NOMO-1 treated with dmso at 0.1 percent for 144 hours (cell line): ENCODE results near the gene RPL15.
A peak's percentile ranks its signal among the peaks of the same experiment; 100 is the strongest.
"Not testable (repeated sequence)": the region's sequence is repeated elsewhere in the genome, so short reads cannot be mapped to it uniquely, and the experiment has no call there.

ENCODE experiments used
- DNase-seq: peaks from one replicate; lab custom pipeline; 2025; ENCODE audit not compliant: unreplicated experiment; lab: John Stamatoyannopoulos, UW

Gene RPL15

DNA sequence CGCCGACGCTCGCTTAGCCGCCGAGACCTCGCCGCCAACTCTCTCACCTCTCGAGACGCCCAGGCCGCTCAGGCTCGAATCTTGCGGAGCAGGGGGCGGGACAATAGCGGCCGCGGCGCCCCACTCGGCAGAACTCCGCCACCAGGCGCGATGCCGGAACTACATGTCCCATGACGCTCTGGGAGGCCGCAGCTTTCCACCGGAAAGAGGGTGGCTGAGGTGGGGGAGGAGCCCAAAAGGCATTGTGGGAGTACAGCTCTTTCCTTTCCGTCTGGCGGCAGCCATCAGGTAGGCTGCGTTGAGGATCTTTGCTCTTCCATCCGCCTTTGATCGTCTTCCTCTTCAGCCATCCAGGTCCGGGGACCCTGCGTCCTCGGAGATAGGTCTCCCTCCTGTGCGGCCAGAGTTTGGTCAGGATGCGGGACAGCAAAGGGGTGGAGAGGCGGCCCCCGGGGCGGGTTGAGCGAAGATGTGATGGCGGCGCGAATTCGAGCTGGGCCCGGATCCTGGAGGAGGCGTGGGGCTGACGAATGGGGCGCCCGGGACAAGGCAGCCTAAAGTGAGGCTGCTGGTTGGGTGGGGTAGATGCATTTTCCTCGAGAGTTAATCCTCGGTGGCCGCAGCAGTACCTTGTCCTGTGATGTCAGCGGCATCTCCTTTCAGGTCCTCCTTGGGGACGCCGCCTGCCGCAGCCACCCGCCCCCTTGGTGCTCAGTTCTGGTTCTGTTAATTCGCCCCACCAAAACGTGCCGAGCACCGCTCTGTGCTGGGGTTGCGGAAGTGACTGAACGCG, at the start of gene RPL15, which contains the start of gene NKIRAS1:
TSS of gene RPL15 (plus strand) at position 247 of the 793 bp plus-strand sequence. CDS start 728 bp downstream, outside the sequence.
TSS of gene NKIRAS1 (minus strand) at position 105 of the 793 bp plus-strand sequence. CDS start 6,086 bp downstream, outside the sequence.
- peak; percentile 98 for DNase-seq

DNA sequence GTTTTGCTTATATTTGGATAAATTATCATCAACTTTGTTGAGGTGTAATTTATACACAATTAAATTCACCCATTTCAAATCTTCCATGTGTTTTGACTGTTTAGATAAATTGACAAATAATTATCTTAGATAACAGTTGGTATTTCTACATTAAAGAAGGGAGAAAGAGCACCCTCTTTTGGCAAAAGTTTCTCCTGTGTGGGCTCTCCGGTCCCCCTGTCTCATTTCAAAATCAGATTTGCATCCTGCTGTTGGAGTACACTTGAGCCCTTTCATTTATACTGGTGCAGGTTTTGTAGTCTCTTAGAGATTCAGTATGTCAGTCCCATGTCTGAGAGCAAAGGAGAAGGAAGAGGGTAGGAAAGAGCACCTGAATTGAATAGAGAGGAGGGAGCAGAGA, 49.5 kb upstream of the RPL15 start:
- DNase-seq: no peak

- no peak for DNase-seq
Measured at GRCh38 chr3:23867838-23868237, 49.1 kb upstream of the RPL15 start.

DNA sequence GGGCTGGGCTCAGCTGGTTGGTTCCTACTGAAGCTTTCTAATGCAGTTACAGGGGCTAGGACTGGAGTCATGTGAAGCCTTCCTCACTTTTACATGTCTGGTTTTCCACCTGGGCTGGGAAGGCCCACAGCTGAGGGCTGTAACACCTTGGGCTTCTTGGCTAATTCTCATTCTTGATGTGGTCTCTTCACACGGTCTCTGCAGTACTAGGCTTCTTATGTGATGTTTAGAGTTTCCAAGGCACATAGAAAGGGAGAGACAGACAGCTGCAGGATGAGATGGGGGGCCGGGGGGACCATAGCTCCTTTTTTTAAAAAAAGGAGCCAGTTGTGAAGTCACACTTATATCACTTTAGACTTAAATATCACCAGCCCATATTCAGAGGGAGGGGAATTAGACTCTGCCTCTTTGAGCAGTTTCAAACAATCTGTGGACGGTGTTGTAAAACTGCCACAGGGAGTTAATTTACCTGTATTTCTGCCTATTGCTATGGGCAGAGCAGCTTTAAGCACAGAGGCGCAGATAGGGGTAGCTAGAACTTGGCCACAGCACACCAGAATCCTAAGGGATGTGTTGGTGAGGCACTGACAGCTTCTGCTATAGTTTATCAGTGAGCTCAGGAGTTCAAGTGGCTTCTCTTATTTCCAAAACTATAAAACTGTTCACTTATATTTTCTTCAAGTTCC, 46.8 kb upstream of the RPL15 start:
- no peak for DNase-seq

DNA sequence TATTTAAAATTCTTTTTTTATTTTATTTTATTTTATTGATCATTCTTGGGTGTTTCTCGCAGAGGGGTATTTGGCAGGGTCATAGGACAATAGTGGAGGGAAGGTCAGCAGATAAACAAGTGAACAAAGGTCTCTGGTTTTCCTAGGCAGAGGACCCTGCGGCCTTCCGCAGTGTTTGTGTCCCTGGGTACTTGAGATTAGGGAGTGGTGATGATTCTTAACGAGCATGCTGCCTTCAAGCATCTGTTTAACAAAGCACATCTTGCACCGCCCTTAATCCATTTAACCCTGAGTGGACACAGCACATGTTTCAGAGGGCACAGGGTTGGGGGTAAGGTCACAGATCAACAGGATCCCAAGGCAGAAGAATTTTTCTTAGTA, 46.3 kb upstream of the RPL15 start:
- not testable (repeated sequence) for DNase-seq

- DNase-seq: not testable (repeated sequence)
Measured at GRCh38 chr3:23871361-23871760, 45.6 kb upstream of the RPL15 start.

DNA sequence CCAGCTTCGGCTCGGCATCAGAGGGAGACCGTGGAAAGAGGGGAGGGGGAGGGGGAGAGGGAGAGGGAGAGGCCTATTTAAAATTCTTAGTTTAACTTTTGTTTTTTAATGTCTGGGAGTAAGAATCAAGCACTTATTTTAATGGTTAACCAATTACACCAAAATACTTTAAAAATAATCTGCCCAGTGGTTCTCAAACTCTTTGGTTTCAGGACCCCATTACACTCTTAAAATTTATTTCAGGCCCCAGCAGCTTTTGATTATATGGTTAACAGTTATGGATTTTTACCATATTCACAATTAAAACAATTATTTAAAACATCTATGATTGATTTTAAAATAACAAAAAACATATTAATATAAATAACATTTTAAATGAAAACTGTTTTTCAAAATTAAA, 44.6 kb upstream of the RPL15 start:
- DNase-seq: no peak

DNA sequence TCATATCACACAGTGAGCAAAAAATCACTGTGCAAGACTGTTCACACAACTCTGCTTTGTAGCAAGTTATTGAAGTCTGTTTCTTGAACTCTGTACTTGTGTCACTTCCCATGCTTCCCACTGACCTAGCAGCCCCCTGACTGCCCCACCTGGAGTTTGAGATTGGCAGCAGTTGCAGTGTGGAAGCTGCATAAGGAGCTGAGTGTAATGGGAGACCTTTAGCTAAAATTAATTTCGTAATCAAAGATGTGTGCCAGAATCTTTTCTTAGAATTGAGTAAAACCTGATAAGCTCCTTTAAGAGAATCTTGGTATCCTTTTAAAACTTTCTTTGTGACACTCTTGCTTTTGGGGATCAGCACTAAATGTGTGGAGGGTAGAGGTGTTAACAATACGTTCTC, 43.0 kb upstream of the RPL15 start:
- no peak for DNase-seq

DNA sequence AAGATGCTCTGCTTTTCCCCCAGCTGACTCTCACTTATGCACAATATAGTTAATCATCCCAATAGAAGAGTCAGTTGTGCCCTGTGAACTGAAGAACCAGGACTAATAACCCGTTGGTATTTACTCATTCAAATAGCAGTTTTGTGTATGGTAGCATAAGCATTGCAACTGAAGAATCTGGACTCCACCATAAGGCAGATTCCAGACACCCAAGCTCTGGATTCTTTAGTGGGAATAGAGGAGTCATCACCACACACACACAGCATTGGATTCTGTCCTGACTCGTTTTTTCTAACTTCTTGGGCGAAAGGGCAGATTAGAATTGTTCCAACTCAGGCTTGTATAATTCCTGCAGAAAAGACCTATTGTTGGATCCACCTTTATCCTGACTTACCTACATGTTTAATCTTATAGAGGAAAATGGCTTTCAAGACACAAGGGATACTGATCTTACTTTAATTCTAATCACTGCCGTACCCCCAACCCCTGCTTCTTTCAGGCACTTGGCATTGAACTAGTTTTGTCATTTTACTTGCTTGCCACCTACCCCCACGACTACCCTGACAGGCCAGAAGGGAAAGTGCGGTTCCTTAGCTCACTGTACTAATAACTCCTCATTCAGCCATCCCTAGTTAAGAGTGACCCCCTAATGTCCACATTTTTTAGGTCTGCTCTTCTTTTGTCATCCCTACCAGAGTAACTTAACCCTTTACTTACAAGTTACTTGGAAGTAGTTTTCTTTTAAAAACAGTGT, 42.4 kb upstream of the RPL15 start:
- no peak for DNase-seq

DNA sequence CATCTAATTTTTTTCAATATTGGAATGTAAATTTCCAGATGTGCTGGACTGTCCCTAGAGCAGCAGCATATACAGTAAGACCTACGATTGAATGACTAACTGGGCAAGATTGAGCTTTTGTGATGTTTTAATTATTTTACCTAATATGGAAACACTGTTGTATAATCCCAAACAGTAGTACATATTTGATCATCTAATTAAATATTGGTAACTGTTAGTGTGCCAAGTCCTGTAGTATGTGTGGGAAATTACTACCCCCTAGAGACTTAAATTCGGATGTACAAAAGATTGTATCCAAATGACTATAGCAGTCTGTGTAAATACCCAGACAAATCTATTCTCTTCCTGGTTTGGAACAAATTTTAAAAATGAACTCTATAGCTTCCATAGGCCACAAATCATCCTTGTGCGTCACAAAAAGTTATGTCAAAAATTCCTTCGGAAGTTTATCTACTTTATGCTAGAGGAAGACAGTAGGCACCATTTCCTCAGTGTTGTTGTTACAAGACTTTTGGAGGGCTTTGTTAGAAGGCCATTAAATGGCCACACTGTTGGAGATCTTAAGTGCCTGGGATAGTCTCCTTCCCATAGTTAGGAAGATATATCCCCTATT, 41.7 kb upstream of the RPL15 start:
- no peak for DNase-seq

DNA sequence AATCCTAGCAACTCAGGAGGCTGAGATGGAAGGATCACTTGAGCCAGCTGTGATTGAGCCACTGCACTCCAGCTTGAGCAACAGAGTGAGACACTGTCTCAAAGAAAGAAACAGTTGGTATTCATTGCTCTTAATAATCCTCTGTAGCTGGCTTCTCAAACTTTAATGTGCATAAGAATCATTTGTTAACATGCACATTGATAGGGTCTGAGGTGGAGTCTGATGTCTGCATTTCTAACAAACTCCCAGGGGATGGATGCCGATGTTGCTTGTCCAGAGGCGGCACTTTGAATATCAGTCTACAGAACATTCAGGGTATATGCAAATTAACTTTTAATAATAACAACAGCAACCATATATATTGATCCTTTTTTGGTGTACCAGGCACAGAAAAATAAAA, 40.0 kb upstream of the RPL15 start:
- DNase-seq: no peak

DNA sequence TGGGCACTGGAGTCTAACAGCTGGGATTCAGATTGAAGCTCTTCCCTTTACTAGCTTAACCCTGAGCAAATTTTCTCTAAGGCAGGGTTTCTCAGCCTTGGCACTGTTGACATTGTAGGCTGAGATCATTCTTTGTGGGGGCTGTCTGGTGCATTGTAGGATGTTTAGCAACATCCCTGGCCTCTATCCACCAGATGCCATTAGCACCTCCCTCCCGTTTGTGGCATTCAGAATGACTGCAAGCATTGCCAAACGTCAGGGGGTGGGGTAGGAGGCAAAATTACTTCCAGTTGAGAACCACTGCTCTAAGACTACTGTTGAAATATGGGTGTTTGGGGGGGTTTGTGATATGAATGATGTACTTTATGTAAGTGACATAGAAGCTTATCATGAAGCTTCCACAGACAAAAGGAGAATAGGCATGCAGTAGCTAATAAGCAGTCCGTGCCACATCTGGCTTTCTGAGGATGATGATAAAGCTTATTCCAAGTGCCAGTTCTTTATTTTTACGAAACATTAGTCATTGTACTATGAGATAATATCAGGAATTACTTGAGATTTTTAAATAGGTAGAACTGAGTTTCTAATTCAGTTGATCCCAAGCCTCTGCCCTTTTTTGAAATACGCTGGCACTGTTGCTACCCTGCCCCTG, 39.5 kb upstream of the RPL15 start:
- DNase-seq: peak; percentile 74

- DNase-seq: no peak
Measured at GRCh38 chr3:23879485-23879884, 37.4 kb upstream of the RPL15 start.

GRCh38 chr3:23880703-23881339, 36.1 kb upstream of the RPL15 start:
- no peak for DNase-seq

- DNase-seq: not testable (repeated sequence)
Measured at GRCh38 chr3:23881993-23882392, 34.9 kb upstream of the RPL15 start.

DNA sequence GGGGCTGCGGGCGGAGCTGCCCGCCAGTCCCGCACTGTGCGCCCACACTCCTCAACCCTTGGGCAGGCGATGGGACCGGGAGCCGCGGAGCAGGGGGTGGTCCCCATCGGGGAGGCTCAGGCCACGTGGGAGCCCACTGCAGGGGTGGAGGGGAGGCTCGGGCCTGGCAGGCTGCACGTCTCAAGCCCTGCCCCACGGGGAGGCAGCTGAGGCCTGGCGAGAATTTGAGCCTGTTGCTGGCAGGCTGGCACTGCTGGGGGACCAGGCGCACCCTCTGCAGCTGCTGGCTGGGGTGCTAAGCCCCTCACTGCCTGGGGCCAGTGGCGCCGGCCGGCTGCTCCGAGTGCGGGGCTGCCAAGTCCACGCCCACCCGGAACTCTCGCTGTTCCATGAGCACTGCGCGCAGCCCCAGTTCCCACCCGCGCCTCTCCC, 34.4 kb upstream of the RPL15 start:
- DNase-seq: no peak

- no peak for DNase-seq
Measured at GRCh38 chr3:23884481-23884880, 32.5 kb upstream of the RPL15 start.

GRCh38 chr3:23885210-23885609, 31.7 kb upstream of the RPL15 start:
- no peak for DNase-seq

DNA sequence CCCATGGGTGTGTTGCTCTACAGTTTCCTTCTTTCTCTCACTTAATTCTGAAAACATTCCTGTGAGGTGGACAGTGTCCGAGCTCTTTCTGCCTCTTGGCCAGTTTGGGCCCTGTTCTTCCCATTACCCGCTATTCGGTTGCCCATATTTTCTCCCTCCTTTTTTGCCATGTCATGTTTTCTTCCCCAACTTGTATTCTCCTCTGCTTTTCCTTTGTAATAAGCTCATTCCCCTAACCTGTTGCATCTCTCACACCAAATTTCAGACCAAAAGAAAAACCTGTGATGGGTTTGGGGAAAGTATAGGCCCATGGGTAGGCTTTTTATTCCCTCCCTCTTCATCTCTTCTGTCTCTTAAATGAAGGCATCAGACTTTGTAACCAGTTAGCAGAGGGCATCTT, 30.6 kb upstream of the RPL15 start:
- no peak for DNase-seq

GRCh38 chr3:23888617-23889228, 28.2 kb upstream of the RPL15 start:
- DNase-seq: no peak
